Measurements from ENCODE around the gene CEPT1.
"Not testable (repeated sequence)": the region's sequence is repeated elsewhere in the genome, so short reads cannot be mapped to it uniquely, and the experiment has no call there.

The CEPT1 gene

DNA sequence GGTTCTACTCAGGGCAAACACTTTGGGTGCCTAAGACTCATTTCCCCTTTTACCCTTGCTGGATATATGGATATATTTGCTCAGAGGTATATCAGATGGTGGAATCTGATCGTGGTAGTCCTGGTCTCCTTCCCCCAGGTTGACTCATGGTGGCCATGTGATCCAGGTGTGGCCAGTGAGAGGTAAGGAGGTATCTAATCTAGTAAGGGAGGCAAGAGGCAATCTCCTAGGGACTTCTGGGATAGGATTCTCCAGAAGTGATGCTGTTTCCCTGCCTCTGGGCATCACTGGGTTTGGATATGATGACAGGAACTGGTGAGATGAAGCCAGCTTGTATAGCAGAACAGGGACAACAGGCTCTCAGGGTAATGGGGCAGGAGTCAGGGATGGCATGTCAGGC, 68.9 kb downstream of the CEPT1 start:
- DNase-seq (ENCODE audit: low read depth in 2 of 2, low spot score in 1 of 2): no peak

DNA sequence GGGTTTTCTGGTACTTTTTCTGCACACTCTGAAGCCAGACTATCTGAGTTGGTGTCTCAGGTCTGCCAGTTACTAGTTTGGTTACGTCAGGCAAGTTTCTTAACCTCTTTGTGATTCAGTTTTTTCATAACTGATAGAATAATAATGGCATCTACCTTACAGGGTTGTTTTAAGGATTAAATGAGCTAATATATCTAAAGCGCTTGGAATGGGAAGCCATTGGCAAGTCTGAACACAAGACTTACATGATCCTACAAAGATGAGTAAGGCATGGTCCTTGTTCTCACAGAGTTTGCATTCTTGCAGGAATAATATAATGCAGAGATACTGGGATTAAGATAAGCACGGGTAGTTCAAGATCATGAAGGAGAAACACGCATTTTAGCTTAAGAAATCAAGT, 69.6 kb downstream of the CEPT1 start:
- no peak for DNase-seq (ENCODE audit: low read depth in 2 of 2, low spot score in 1 of 2)

DNA sequence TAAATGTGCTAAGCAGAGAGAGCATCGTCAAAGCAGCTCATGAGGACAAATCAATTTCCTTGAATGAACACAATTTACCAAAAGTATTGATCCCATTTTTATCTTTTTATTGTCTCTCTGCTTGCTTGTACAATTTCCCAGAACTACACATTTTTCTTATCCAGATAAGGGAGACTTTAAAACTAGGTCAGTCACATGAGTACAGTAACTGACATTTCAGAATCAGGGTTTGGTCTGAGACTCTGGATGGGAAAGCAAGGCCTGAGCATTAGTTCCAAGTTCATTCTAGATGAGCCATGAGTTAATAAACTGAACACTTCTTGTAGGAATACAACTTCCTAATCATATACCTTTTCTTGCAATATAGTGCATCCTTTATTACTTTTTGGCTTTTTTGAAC, 71.9 kb downstream of the CEPT1 start:
- no peak for DNase-seq (ENCODE audit: low read depth in 2 of 2, low spot score in 1 of 2)

GRCh38 chr1:111212634-111213335, 72.8 kb downstream of the CEPT1 start:
- no peak for DNase-seq (ENCODE audit: low read depth in 2 of 2, low spot score in 1 of 2)

GRCh38 chr1:111213412-111213811, 73.4 kb downstream of the CEPT1 start:
- DNase-seq (ENCODE audit: low read depth in 2 of 2, low spot score in 1 of 2): no peak

DNA sequence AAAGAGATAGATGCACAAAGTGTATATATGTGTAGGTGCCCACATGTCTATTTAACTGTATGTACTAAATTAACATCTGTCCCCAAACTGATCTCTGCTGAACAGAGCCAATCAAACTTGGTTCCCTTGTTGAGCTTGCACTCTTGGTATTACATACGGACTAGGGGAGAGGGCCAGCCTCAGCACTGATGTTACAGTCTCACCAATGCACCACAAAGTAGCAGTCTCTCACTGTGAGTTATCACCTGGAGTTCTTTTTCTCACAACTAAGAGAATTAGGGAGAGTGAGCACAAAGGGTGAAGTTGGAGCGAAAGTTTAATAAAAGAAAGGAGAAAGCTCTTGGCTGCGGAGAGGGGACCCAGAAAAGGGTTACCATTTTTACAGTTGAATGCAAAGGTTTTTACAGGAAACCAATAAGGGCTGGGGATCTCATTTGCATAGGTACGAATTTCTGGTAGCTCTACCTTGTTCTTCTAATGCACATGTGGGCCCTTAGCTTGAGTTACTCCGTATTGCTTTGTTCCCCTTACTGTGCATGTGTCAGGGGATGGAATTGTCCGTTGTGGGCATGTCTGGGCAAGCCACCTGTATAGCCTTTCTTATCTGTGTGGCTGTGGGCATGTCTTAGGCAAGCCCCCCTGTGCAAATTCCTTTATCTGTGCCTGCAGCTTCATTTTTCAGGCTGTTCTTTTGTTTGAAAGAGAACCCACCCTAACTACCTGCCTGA, 74.2 kb downstream of the CEPT1 start:
- no peak for DNase-seq (ENCODE audit: low read depth in 2 of 2, low spot score in 1 of 2)

- no peak for DNase-seq (ENCODE audit: low read depth in 2 of 2, low spot score in 1 of 2)
These were observed 74.9 kb downstream of the CEPT1 start for GRCh38 chr1:111214884-111215283.

- DNase-seq (ENCODE audit: low read depth in 2 of 2, low spot score in 1 of 2): not testable (repeated sequence)
These were observed 75.3 kb downstream of the CEPT1 start for GRCh38 chr1:111215285-111215684.

GRCh38 chr1:111216751-111217150, 76.7 kb downstream of the CEPT1 start:
- no peak for DNase-seq (ENCODE audit: low read depth in 2 of 2, low spot score in 1 of 2)

- DNase-seq (ENCODE audit: low read depth in 2 of 2, low spot score in 1 of 2): no peak
These were observed 77.3 kb downstream of the CEPT1 start for GRCh38 chr1:111217183-111217910.

DNA sequence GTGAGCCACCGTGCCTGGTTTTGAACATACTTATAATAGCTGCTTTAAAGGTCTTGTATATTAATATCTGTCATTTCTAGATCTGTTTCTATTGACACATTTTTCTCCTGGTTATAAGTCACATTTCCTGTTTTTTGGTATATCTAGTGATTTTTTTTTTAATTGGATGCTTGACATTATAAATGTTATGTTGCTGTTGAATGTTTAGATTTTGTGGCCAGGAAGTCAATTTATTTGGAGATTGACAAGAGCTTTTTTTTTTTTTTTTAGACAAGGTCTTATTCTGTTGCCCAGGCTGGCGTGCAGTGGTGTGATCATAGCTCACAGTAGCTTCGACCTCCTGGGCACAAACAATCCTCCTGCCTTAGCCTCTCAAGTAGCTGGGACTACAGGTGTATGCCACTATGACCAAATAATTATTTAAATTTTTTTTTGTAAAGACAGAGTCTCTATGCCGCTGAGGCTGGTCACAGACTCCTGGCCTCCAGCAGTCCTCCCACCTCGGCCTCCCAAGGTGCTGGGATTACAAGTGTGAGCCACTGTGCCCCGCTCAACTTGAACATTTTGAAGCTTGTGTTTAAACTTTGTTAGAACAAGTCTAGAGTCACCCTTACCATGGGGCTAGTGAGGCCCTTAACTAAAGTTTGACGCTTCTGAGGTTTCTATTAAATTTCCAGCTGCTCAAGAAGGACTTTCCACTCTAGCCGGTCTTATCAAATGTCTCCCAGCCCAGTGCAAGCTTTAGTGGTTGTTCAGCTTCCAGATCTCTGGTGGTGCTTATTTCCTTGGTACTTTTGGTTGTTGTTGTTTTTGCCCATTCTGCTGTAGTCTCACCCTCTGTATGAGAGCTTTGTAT, 78.9 kb downstream of the CEPT1 start:
- no peak for DNase-seq (ENCODE audit: low read depth in 2 of 2, low spot score in 1 of 2)

DNA sequence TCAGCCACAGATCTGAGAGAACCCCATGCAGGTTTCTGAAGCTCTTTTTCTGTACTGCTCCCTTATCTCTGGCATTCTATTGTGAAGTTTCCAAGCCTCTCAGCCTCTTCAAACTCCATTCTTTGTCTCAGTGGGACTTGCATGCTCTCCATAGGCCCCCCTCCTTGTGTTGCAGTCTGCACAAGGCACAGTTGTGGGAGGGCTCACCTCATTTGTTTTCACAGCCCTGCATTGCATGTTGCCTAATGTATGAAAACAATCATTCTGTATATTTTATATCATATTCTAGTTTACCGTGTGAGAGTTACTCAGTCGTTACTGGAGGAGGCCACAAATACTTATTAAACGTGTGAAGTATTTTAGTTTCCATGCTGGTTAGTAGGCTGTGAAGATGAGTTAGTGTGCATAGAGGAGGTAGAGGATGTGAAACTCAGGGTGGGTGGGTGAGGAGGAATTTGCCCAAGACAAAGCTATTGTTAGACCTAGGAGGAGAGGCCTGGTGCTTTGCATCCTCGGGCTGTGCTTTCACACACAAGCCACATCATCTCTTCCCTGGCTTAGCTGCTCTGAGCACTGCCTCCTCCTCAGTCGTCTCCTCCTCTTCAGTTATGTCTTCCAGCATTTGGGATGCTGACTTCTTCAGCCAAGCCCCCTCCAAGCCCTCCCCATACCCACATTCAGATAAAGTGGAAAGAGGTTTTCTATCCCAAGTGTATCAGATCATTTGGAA, 79.7 kb downstream of the CEPT1 start:
- no peak for DNase-seq (ENCODE audit: low read depth in 2 of 2, low spot score in 1 of 2)

DNA sequence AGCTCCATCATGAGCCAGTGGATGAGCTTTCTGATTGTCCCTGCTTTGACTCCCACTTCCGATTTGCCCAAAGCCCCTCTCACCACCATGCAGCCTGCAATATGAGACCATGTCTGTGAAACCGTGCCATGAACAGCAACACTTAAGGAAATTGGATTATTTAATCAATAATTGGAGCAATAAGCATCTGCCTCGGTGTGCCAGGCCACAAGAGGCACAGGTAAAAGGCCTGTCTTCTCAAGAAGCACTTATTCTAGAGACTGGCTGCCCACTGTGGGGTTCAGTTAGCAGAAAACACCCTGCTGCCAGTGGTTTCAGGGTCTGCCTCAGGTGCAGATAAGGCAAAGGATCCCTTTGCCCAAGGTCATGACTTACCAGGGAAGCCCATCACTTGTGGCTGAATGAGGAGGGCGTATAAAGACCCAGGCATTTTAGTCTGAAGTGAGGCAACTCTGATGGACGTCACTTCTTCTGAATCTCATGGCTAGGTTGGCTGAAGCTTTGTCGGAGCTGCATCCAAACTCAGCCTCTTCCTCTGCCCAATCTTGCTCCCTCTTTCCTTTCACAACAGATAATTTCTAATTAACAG, 80.4 kb downstream of the CEPT1 start:
- DNase-seq (ENCODE audit: low read depth in 2 of 2, low spot score in 1 of 2): no peak

GRCh38 chr1:111221276-111221632, 81.2 kb downstream of the CEPT1 start:
- DNase-seq (ENCODE audit: low read depth in 2 of 2, low spot score in 1 of 2): no peak

DNA sequence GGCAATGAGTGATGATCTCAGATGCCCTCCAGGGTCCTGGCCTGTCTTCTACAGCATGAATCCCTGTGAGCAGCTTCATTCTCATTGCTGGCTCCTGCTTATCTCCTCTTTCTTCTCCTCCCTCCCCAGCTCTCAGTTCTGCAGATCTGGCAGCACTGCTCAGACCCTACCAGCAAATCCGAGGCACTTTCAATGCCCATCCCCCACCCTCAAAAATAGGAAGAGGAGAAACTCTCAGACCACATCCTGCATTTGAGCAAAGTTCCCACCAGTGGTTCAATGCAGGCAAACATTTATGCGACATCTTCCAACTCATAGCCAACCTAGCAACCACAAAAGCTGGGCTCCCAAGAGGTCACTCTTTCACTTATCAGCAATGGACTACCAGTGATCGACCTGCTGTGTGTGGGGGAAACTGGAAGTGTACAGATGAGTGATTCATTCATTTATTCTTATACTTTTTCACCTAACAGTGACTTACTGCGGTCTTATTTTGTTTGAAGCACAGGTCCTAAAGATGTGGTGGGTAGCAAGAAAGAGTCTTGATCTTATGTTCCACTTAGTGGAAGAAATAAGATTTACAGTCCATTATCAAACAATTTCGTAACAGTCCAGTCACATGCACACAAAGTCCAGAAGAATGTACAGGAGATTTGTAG, 81.7 kb downstream of the CEPT1 start:
- DNase-seq (ENCODE audit: low read depth in 2 of 2, low spot score in 1 of 2): no peak

DNA sequence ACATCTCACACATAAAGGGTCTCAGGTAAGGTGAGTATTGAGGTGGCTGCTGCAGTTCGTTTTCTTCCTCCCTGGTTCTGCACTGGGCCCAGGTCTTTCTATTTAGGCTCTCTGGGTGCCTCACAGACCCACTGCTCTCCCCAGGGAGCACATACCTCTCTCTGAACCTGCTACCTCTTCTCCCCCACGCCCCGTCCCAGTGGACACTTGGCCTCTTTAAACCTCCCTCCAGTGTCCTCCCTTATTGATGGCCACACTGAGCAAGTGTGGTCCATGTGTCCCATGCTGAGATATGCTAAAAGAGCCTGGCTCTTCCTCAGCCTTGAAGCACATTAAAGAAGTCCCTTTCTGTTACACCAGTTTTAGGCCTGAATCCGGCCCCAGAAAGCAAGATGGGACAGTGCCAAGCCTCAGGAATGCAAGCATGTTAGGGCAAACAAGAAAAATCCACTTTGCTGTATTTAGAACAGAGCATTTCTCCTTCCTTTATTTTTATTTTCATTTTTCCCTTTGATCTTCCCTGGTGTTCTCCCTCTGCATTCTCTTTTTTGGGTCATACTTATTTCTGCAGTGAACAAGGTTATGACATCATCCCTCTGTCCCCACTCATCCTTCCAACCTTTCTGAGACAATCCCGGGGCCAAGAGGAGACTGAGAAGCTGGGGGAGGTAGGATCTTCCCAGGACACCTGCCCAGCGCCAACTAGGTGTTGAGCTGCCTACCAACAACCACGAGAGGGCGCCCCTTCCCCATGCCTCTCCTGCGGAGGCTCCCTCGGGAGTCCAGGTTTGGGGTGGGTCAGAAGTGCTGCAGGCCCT, 82.5 kb downstream of the CEPT1 start:
- peak; percentile 55 to 60 for DNase-seq (ENCODE audit: low read depth in 2 of 2, low spot score in 1 of 2)

GRCh38 chr1:111223126-111223685, 83.2 kb downstream of the CEPT1 start:
- no peak for DNase-seq (ENCODE audit: low read depth in 2 of 2, low spot score in 1 of 2)

DNA sequence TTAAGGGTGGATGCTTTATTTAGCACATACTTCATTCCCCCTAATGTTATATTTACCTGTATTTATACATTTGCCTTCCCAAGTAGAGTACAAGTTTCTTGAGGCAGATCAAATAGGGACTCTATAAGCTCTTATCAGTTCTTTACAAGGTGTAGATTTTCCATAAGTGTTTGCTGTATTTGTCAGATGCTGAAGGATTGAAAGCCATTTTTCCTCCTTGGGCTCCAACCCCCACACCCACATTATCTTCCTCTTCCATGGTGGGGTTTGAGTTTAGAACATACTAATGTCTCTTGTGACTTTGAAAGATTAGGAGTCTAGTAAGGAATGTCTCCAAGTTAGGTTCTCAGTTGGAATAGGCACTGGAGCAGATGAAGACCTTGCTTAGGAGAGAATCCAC, 85.1 kb downstream of the CEPT1 start:
- no peak for DNase-seq (ENCODE audit: low read depth in 2 of 2, low spot score in 1 of 2)
